Sigmoid colon (tissue), 7 donors: ENCODE data around the gene ZNF714. TPM values are rescaled to one million over a fixed set of nuclear protein-coding genes. Genes with fewer than 3 reads are reported as not detected.
A peak's percentile ranks its signal among the peaks of the same experiment; 100 is the strongest.
"Not testable (repeated sequence)": the region's sequence is repeated elsewhere in the genome, so short reads cannot be mapped to it uniquely, and the experiment has no call there.

Source experiments
- DNase-seq: peaks from one replicate; pipeline ENCODE4 v3.0.0-alpha.2; 2019
- H3K27ac ChIP-seq, 4 donors: fragments of 200-600 bp; sonication (generic); one replicate each; pipeline ENCODE4 v1.5.1; 2016 to 2019; ENCODE audit warnings: mild to moderate bottlenecking in 1 of 4
- H3K27me3 ChIP-seq, 3 donors: fragments of 200-600 bp; sonication (generic); one replicate each; pipeline ENCODE4 v1.5.1; 2019; ENCODE audit warnings: mild to moderate bottlenecking in 1 of 3
- H3K36me3 ChIP-seq, 4 donors: fragments of 200-600 bp; sonication (generic); one replicate each; pipeline ENCODE4 v1.5.1; 2016 to 2019
- H3K4me1 ChIP-seq, 4 donors: fragments of 200-600 bp; sonication (generic); one replicate each; pipeline ENCODE4 v1.5.1; 2017 to 2019
- H3K4me3 ChIP-seq, 4 donors: fragments of 200-600 bp; sonication (generic); one replicate each; pipeline ENCODE4 v1.5.1; 2017 to 2019; ENCODE audit warnings: mild to moderate bottlenecking in 2 of 4, moderate library complexity in 1 of 4
- H3K9me3 ChIP-seq, 4 donors: fragments of 200-600 bp in 3 of 4; sonication (generic) in 3 of 4; one replicate each; pipeline versions ENCODE4 v1.5.1 to v1.6.1; 2013 to 2019
- CTCF ChIP-seq, 4 experiments: fragments of 450-650 bp in 3 of 4; fragments of 200-600 bp in 1 of 4; IDR thresholded peaks; one replicate each; pipeline ENCODE4 v1.5.1; 2016 to 2019; ENCODE audit warnings: antibody characterized with exemption in 4 of 4, mild to moderate bottlenecking in 3 of 4, moderate library complexity in 2 of 4
- EP300 ChIP-seq, 4 donors: sonication (generic); formaldehyde crosslinking; IDR thresholded peaks; one replicate each; pipeline ENCODE4 v1.6.1; 2017; ENCODE audit warnings: antibody characterized with exemption in 4 of 4
- POLR2A ChIP-seq, 2 donors: fragments of 450-650 bp; IDR thresholded peaks; one replicate each; pipeline ENCODE4 v1.6.1; 2016; ENCODE audit warnings: antibody characterized with exemption in 2 of 2, mild to moderate bottlenecking in 2 of 2, moderate library complexity in 2 of 2
- POLR2AphosphoS5 ChIP-seq, 4 donors: sonication (generic); formaldehyde crosslinking; IDR thresholded peaks; one replicate each; pipeline ENCODE4 v1.6.1; 2017; ENCODE audit warnings: antibody characterized with exemption in 4 of 4
- WGBS, 2 donors: extraction: QIAGEN DNeasy Blood & Tissue Kit; methylation state at CpG; one replicate each; pipeline ENCODE4 v1.1.7; 2013; 5-methylcytosine and 5-hydroxymethylcytosine counted together
- intact Hi-C: fragments of 100-400 bp; cut with DNase I; formaldehyde crosslinking; loops from one replicate; pipeline ENCODE4 v1.15.1; 2023
- polyA plus RNA-seq, 3 donors: library from polyadenylated mRNA; stranded (reverse); fragments of 200-250 nt; gene quantifications; one replicate each; pipeline ENCODE4 v1.2.3, GENCODE V29; 2013
- total RNA-seq, 4 donors: library from RNA; depleted of rRNA; stranded (reverse); fragments of >200 nt; gene quantifications; one replicate each; pipeline ENCODE4 v1.1.0, GENCODE V29; 2016
- donor health status: healthy with polysubstance abuse.
- donor health status: Bipolar disorder and iron deficiency.
- donor health status: healthy.

ZNF714 gene
- total and polyA plus RNA-seq, 7 donors = 0.23 to 6.6 (median 4.6) TPM

- no peaks in the 10 kb centered on the region for H3K27me3 ChIP-seq
- intact Hi-C loops = no loop called here
- no peaks in the 10 kb centered on the region for H3K9me3 ChIP-seq
- H3K4me3 ChIP-seq = no peak overlapping the region
- H3K36me3 ChIP-seq = no peaks in the 10 kb centered on the region
- 83 to 88% methylated on average over 8 of the region's 8 CpGs for WGBS, 2 donors
- H3K4me1 ChIP-seq = no peaks in the 10 kb centered on the region
- no peak for DNase-seq
- TF ChIP-seq POLR2A (IDR thresholded peaks at IDR 0.05) (no peak), CTCF (IDR thresholded peaks at IDR 0.05) (no peak), POLR2AphosphoS5 (IDR thresholded peaks at IDR 0.05) (no peak), EP300 (IDR thresholded peaks at IDR 0.05) (no peak)
- no peak overlapping the region for H3K27ac ChIP-seq
Observed at GRCh38 chr19:21135433-21135832, 53.4 kb downstream of the ZNF714 start.

- no peaks in the 10 kb centered on the region for H3K27me3 ChIP-seq
- no peak overlapping the region for H3K27ac ChIP-seq
- no peak overlapping the region for H3K4me3 ChIP-seq
- intact Hi-C loops = no loop called here
- H3K36me3 ChIP-seq = no peaks in the 10 kb centered on the region
- TF ChIP-seq EP300 (IDR thresholded peaks at IDR 0.05) (no peak), POLR2AphosphoS5 (IDR thresholded peaks at IDR 0.05) (no peak), CTCF (IDR thresholded peaks at IDR 0.05) (no peak), POLR2A (IDR thresholded peaks at IDR 0.05) (no peak)
- H3K9me3 ChIP-seq = no peaks in the 10 kb centered on the region
- DNase-seq = no peak
- H3K4me1 ChIP-seq = peaks cover 0 to 16% (median 7%) of the 10 kb centered on the region in 4 donors
Observed at GRCh38 chr19:21138130-21138529, 56.1 kb downstream of the ZNF714 start.

GRCh38 chr19:21141006-21141405, 59.0 kb downstream of the ZNF714 start:
- not testable (repeated sequence) for H3K4me3 ChIP-seq, H3K9me3 ChIP-seq, H3K27me3 ChIP-seq, H3K27ac ChIP-seq, DNase-seq
- intact Hi-C loops = loop anchor here (5.0 kb wide), 1 partner anchor 119 kb away; the partner anchor contains the start of gene ZNF430
- Histone ChIP-seq H3K4me1 (peaks cover 0 to 17% (median 8%) of the 10 kb centered on the region in 4 donors), H3K36me3 (peaks cover 0 to 27% (median 2%) of the 10 kb centered on the region in 4 donors)
- WGBS, 2 donors = 92 to 97% methylated on average over 1 of the region's 1 CpG

GRCh38 chr19:21141787-21142464, 59.9 kb downstream of the ZNF714 start, which contains the start of gene ZNF431:
ZNF431 (plus strand) TSS chr19:21142040; CDS start chr19:21142184, 144 bp downstream.
- 0 to 1% methylated on average over 30 of the region's 30 CpGs for WGBS, 2 donors
- intact Hi-C loops = loop anchor here (5.0 kb wide), 1 partner anchor 120 kb away; the partner anchor contains the start of gene ZNF430
- peak; percentile 96 for DNase-seq
- Histone ChIP-seq H3K27ac (peak within 1 kb of the TSS; percentile 66 to 91 (median 88)), H3K4me3 (peak within 1 kb of the TSS; percentile 50 to 82 (median 72)), H3K36me3 (peaks cover 0 to 36% (median 2%) of the 10 kb centered on the region in 4 donors), H3K27me3 (no peaks in the 10 kb centered on the region), H3K4me1 (peaks cover 0 to 17% (median 10%) of the 10 kb centered on the region in 4 donors), H3K9me3 (no peaks in the 10 kb centered on the region)
- TF ChIP-seq POLR2AphosphoS5 (IDR thresholded peaks at IDR 0.05) = peak; percentile 67 to 89 (median 84)
- TF ChIP-seq EP300 (IDR thresholded peaks at IDR 0.05) = no peak
- peak; percentile 21 to 54 for TF ChIP-seq POLR2A (IDR thresholded peaks at IDR 0.05)

- H3K4me1 ChIP-seq = peaks cover 0 to 23% (median 13%) of the 10 kb centered on the region in 4 donors
- no peak overlapping the region for H3K27ac ChIP-seq
- no peaks in the 10 kb centered on the region for H3K9me3 ChIP-seq
- TF ChIP-seq POLR2A (IDR thresholded peaks at IDR 0.05) (no peak), CTCF (IDR thresholded peaks at IDR 0.05) (no peak), POLR2AphosphoS5 (IDR thresholded peaks at IDR 0.05) (no peak), EP300 (IDR thresholded peaks at IDR 0.05) (no peak)
- peaks cover 0 to 37% (median 2%) of the 10 kb centered on the region in 4 donors for H3K36me3 ChIP-seq
- H3K27me3 ChIP-seq = no peaks in the 10 kb centered on the region
- WGBS, 2 donors = 94 to 97% methylated on average over 5 of the region's 5 CpGs
- H3K4me3 ChIP-seq = no peak overlapping the region
- intact Hi-C loops = loop anchor here (5.0 kb wide), 1 partner anchor 121 kb away; the partner anchor contains the start of gene ZNF430
- DNase-seq = no peak
Observed at GRCh38 chr19:21143428-21143827, 61.4 kb downstream of the ZNF714 start.
